WI38 (cell line): ENCODE measurements around the gene NBPF3.
A peak's percentile ranks its signal among the peaks of the same experiment; 100 is the strongest.

ENCODE experiments used
- H3K4me3 ChIP-seq: 2 replicates; pipeline ENCODE4 v1.5.1; 2011; ENCODE audit warnings: low read depth, mild to moderate bottlenecking, control low read depth, low read length
- CTCF ChIP-seq: IDR thresholded peaks from 2 replicates; pipeline ENCODE4 v1.5.1; 2012; ENCODE audit warnings: low read depth, mild to moderate bottlenecking, control low read depth, low read length

The NBPF3 gene

GRCh38 chr1:21497466-21498061 is 57.6 kb downstream of the NBPF3 start:
- TF ChIP-seq CTCF: 0 out of 2 replicates have a peak, but pooled peaks have one; percentile 6
- no peak overlapping the region for H3K4me3 ChIP-seq

DNA sequence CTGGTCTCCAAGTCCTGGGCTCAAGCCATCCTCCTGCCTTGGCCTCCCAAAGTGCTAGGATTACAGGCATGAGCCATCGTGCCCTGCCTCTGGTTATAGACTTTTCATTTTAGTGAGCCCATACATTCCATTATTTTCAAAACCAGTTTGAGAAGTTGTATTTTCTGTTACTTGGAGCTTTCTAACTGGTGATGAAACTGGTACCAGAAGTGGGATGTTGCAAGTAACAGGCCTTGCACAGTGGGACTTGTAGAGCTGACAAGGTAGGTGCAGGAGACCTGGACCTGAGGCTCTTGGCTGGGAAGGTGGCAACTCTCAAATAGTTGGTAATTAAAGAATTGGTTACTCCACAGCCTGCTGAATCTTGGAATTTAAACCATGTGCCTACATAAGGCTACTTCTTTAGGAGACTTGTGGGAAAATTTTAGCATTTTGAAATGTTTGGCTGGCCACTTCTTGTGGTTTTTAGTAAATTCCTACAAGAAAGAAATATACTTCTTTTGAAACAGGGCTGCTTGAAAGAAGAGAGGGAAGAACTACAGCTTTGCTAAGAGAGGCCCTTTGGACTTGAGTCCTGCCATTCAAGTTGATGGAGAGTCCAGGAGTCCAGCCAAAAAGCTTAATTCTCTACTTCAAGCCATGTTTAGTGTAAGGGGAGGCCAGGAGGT is 59.5 kb downstream of the NBPF3 start:
- no peak overlapping the region for H3K4me3 ChIP-seq
- no peak for TF ChIP-seq CTCF

GRCh38 chr1:21503706-21504377 is 63.9 kb downstream of the NBPF3 start:
- H3K4me3 ChIP-seq: no peak overlapping the region
- no peak for TF ChIP-seq CTCF

- H3K4me3 ChIP-seq: no peak overlapping the region
- TF ChIP-seq CTCF: no peak
Observed at GRCh38 chr1:21506804-21507203, 66.9 kb downstream of the NBPF3 start.

DNA sequence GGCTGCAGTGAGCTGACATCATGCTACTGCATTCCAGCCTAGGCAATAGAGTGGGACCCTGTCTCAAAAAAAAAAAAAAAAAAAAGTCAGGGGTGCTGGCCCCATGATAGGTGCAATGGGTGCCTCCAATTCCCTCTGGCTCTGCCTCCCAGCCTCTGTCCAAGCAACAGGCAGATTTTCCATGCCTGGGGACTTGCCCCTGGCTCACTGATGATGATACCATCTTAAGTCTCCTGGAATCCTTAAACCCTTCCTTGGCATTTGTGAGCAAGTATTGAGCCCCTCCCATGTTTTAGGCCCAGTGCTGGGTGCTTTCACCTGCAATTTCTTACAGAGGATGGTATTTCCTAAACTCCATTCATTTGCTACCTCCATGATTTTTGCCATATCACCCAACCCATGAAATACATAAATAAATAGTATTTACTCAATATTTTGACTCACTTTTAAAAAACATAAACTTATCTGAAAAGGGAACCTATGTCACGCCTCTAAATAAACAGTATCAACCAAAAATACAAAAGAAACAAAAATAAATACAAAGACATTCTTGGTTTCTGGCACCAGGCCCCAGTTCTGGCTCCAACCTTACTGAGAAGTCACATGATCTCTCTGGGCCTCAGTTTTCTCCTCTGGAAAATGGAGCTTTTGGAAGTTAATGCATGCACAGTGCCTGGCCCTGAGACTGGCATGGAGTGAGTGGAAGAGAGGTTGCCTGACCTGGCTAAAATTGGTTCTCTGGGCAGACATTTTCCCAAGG is 67.8 kb downstream of the NBPF3 start:
- H3K4me3 ChIP-seq: no peak overlapping the region

DNA sequence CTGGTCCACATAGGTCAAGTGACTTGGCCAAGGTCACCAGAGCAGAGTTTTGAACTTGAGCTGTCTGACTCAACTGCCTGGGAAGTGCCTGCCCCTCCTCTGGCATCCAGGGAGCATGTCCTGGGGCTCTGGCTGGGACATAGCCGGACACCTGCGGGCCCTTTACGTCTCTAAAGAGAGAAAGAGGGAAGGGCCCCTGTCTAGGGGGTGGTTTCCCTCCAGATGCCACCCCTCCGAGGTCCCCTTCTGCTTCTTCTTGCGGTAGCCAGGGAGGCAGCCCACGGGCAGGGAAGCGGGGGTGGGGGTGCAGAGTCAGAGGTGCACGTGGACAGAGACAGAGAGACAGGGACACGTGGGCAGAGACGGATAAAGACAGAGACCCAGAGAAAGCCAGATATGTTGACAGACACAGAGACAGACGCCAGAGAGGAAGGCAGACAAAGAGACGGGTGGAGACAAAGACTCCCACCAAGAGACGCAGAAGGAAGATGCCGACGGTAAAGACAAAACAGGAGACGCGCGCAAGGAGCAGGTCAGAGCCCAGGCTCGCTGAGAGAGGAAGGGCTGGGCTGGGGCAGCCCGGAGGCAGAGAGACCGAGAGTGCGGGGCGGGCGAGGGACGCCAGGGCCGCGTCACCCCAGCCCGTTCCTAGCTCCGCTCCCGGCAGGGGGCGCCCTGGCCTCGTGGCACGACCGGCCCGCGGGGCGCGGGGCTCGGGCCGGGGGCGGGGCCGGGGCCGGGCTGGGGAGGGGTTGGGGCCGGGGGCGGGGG is 68.8 kb downstream of the NBPF3 start:
- peak overlapping the region; percentile 34 for H3K4me3 ChIP-seq
- TF ChIP-seq CTCF: peak; percentile 32

More for the DNA sequence above, 67.8 kb downstream of the NBPF3 start:
- no peak for TF ChIP-seq CTCF
